ENCODE data around the gene NPPA.

DNA sequence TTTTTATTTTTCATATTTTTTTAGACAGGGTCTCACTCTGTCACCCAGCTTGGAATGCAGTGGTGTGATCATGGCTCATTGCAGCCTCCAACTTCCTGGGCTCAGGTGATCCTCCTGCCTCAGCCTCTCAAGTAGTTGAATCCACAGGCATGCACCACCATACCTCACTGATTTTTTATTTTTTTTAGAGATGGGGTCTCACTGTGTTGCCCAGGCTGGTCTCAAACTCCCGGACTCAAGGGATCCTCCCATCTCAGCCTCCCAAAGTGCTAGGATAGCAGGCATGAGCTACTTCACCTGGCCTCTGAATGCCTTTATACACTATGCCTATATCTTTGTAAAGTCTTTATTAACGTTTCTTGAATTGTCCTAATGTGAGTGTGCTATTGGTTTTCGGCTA, 21.5 kb upstream of the NPPA start:
- TF ChIP-seq EP300 (IDR thresholded peaks at IDR 0.05) (no peak), CTCF (IDR thresholded peaks at IDR 0.05) (no peak)
